ENCODE data around the gene KMO. TPM values are rescaled to one million over a fixed set of nuclear protein-coding genes. Genes with fewer than 3 reads are reported as not detected.

KMO gene
- total and polyA plus RNA-seq, 2 of the 4 experiments (the other 2 are of a cell fraction) = not detected

DNA sequence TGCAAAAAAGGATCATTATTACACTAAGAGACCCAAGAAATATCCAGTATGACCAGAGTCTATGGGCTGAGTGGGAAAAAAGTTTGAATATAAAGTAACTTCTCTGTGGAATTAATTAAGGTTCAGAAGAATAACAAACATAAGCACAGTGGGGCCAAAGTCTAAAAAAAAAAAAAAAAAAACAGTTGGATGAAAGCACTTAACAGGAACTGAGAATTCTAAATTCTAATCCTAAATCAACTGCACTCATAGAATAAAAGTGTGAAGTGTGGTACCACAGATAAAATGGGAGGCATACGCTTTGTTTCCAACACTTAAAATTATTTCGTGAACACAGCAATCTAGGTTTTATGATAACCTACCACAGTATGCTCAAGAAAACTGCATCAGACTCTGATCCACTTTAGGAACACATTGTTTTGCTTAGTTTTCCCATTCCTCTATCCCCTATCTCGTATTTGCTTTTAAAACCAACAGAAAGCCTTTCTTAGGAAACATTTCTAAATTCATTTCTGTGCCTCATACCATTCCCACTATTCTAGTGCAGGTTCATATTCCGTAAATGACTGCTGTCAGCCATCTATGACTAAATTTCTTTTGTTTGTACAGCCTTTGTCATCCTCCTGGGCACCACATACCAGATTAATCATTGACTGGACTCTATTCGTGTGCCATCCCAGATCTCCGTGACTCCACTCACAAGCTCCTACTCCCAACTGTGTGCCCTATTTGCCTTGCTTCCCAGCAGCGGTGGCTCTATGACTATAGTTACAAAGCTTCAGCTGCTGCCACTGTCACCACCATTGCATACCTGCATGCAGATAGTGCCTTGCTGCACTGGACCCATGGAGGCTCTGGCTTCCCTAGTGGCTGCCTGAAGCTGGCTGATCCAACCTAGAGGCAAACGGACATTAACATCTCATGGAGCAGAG lies 83.1 kb downstream of the KMO start:
- CTCF ChIA-PET = no interaction called here
- TF ChIP-seq MAZ (IDR thresholded peaks at IDR 0.05; ENCODE audit: borderline replicate concordance, low read depth, low read length) (no peak), MAFK (IDR thresholded peaks at IDR 0.05; ENCODE audit: low read depth, low read length) (no peak), RCOR1 (IDR thresholded peaks at IDR 0.05; ENCODE audit: insufficient replicate concordance, low read length) (no peak), MXI1 (IDR thresholded peaks at IDR 0.05; ENCODE audit: borderline replicate concordance, low read depth, low read length) (no peak), SMC3 (IDR thresholded peaks at IDR 0.05; ENCODE audit: low read depth, low read length) (no peak), RFX5 (IDR thresholded peaks at IDR 0.05; ENCODE audit: low read depth, low read length) (no peak), POLR2A (IDR thresholded peaks at IDR 0.05; ENCODE audit: low read depth, low read length) (no peak), BHLHE40 (IDR thresholded peaks at IDR 0.05; ENCODE audit: low read depth, low read length) (no peak), FOS (IDR thresholded peaks at IDR 0.05; ENCODE audit: low read depth, low read length) (no peak), CEBPB (IDR thresholded peaks at IDR 0.05; ENCODE audit: low read depth, low read length) (no peak), NFE2L2 (IDR thresholded peaks at IDR 0.05; ENCODE audit: low read depth, low read length) (no peak), CHD1 (IDR thresholded peaks at IDR 0.05; ENCODE audit: low read depth, low read length) (no peak)
- TF ChIP-seq, protein P1, sequence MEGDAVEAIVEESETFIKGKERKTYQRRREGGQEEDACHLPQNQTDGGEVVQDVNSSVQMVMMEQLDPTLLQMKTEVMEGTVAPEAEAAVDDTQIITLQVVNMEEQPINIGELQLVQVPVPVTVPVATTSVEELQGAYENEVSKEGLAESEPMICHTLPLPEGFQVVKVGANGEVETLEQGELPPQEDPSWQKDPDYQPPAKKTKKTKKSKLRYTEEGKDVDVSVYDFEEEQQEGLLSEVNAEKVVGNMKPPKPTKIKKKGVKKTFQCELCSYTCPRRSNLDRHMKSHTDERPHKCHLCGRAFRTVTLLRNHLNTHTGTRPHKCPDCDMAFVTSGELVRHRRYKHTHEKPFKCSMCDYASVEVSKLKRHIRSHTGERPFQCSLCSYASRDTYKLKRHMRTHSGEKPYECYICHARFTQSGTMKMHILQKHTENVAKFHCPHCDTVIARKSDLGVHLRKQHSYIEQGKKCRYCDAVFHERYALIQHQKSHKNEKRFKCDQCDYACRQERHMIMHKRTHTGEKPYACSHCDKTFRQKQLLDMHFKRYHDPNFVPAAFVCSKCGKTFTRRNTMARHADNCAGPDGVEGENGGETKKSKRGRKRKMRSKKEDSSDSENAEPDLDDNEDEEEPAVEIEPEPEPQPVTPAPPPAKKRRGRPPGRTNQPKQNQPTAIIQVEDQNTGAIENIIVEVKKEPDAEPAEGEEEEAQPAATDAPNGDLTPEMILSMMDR (conservative IDR thresholded peaks at IDR 0.05; ENCODE audit: low read depth, low read length) = no peak
- TF ChIP-seq, protein P2, sequence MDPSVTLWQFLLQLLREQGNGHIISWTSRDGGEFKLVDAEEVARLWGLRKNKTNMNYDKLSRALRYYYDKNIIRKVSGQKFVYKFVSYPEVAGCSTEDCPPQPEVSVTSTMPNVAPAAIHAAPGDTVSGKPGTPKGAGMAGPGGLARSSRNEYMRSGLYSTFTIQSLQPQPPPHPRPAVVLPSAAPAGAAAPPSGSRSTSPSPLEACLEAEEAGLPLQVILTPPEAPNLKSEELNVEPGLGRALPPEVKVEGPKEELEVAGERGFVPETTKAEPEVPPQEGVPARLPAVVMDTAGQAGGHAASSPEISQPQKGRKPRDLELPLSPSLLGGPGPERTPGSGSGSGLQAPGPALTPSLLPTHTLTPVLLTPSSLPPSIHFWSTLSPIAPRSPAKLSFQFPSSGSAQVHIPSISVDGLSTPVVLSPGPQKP (IDR thresholded peaks at IDR 0.05; ENCODE audit: borderline replicate concordance, low read depth, low read length) = no peak

More for the DNA sequence above, 83.1 kb downstream of the KMO start:
- H2AFZ ChIP-seq (replicated peaks; ENCODE audit: low read length, poor library complexity) = no peak overlapping the region
- H2BK20ac ChIP-seq (ENCODE audit: low read depth, low read length) = no peak overlapping the region
- H3K9ac ChIP-seq (ENCODE audit: low read depth, low read length) = no peak overlapping the region
- 81% methylated on average over 4 of the region's 8 CpGs; no CpG with 5 or more reads in 1 of the 2 experiments for WGBS, 2 experiments (ENCODE audit: extremely low coverage in 2 of 2, insufficient read length in 1 of 2)
- peaks cover 7% of the 10 kb centered on the region for H3K4me1 ChIP-seq (ENCODE audit: control insufficient read depth, insufficient read depth, low read length)
- ATAC-seq (ENCODE audit: low read depth) = no peak
- no peak overlapping the region for H3K18ac ChIP-seq (ENCODE audit: low read depth, low read length)
- no peak overlapping the region for H3K4me2 ChIP-seq (ENCODE audit: low read depth, low read length)
- no TSS peak for BruUV-seq (replicated peaks)
- H2AK5ac ChIP-seq (ENCODE audit: low read depth, low read length) = no peak overlapping the region
- no peak overlapping the region for H3K56ac ChIP-seq (ENCODE audit: extremely low read depth, insufficient read depth, low read length)
- no peak overlapping the region for H4K91ac ChIP-seq (ENCODE audit: insufficient read depth, low read depth, low read length)
- H3K4me3 ChIP-seq (ENCODE audit: insufficient read depth, low read depth, low read length) = no peak overlapping the region
- no peak overlapping the region for H3K27ac ChIP-seq (ENCODE audit: insufficient read depth, low read length)
- 0 out of 2 replicates have a peak, but pooled peaks cover 3% of the 10 kb centered on the region for H3K9me1 ChIP-seq (ENCODE audit: insufficient read depth, low read length)
- no peak overlapping the region for H2BK120ac ChIP-seq (ENCODE audit: low read depth, low read length)
- no peak overlapping the region for H3K23ac ChIP-seq (ENCODE audit: low read depth, low read length)
- H3K4ac ChIP-seq (ENCODE audit: low read depth, low read length) = no peak overlapping the region
- H3K14ac ChIP-seq (replicated peaks; ENCODE audit: low read depth, low read length) = no peak overlapping the region
- dilution Hi-C loops (cut with HindIII; ENCODE audit: low sequenced_read_pairs, unreplicated experiment) = no loop called here
- H3K9me3 ChIP-seq (ENCODE audit: control insufficient read depth, insufficient read depth, low read length) = no peaks in the 10 kb centered on the region
- DNase-seq = no peak
- in situ Hi-C loops (cut with MboI; ENCODE audit: low sequenced_read_pairs) = loop anchor here (25.0 kb wide), 1 partner anchor 1697 kb away; no protein-coding TSS in a partner anchor
- H2BK15ac ChIP-seq (ENCODE audit: low read depth, low read length) = no peak overlapping the region
- POLR2A ChIA-PET (ENCODE audit: unreplicated experiment) = interaction anchor here (0.6 kb wide), 2 partner anchors 7 to 175 kb away, joined by 7 to 17 read pairs; no protein-coding TSS in a partner anchor
- no peaks in the 10 kb centered on the region for H3K36me3 ChIP-seq (ENCODE audit: control insufficient read depth, insufficient read depth, low read length)
- peaks cover 0 to 8% of the 10 kb centered on the region in 2 experiments; a peak in 1 of 4 replicates for H3K79me1 ChIP-seq (ENCODE audit: low read depth in 1 of 2, low read length in 2 of 2)
- no peaks in the 10 kb centered on the region for H3K27me3 ChIP-seq (ENCODE audit: control insufficient read depth, insufficient read depth, low read length)
- no peak overlapping the region for H2AK9ac ChIP-seq (replicated peaks; ENCODE audit: low read depth, low read length, poor library complexity)
- H4K20me1 ChIP-seq (ENCODE audit: insufficient read depth, low read length) = no peaks in the 10 kb centered on the region
- no peak overlapping the region for H2BK5ac ChIP-seq (ENCODE audit: low read depth, low read length, poor library complexity, severe bottlenecking)
- H4K8ac ChIP-seq (ENCODE audit: low read depth in 2 of 2, low read length in 2 of 2) = no peak overlapping the region
- intact Hi-C loops (cut with micrococcal nuclease) = no loop called here
- no peak overlapping the region for H4K5ac ChIP-seq (ENCODE audit: low read depth, low read length)

Measured in IMR-90 (cell line).